Neural crest cell (in vitro differentiated cells): Measurements from ENCODE around the gene SEC63. TPM values are rescaled to one million over a fixed set of nuclear protein-coding genes. Genes with fewer than 3 reads are reported as not detected.

Experiments used
- DNase-seq: peaks from one replicate; pipeline ENCODE4 v3.0.0; 2021; ENCODE audit warnings: low read depth, mixed read lengths, low spot score
- H3K27ac Mint-ChIP-seq: one replicate; pipeline ENCODE4 v1.8.0; 2021; ENCODE audit warnings: mild to moderate bottlenecking, mixed read lengths; ENCODE audit not compliant: unreplicated experiment
- H3K27me3 Mint-ChIP-seq: 2 replicates; pipeline ENCODE4 v1.8.0; 2021; ENCODE audit warnings: low read depth, mild to moderate bottlenecking, mixed read lengths
- H3K36me3 Mint-ChIP-seq: 2 replicates; pipeline ENCODE4 v1.8.0; 2021; ENCODE audit warnings: low read depth, mild to moderate bottlenecking, mixed read lengths
- H3K4me1 Mint-ChIP-seq: 2 replicates; pipeline ENCODE4 v1.8.0; 2021; ENCODE audit warnings: mixed read lengths
- H3K4me3 Mint-ChIP-seq: one replicate; pipeline ENCODE4 v1.8.0; 2021; ENCODE audit warnings: mild to moderate bottlenecking, mixed read lengths
- H3K9me3 Mint-ChIP-seq: 2 replicates; pipeline ENCODE4 v1.8.0; 2021; ENCODE audit warnings: mixed read lengths
- CTCF ChIP-seq: fragments of 200-600 bp; sonication (generic); conservative IDR thresholded peaks from 2 replicates; pipeline ENCODE4 v1.5.0; 2021; ENCODE audit warnings: antibody characterized with exemption, mild to moderate bottlenecking
- total RNA-seq: library from RNA; stranded (reverse); gene quantifications from 2 replicates; pipeline ENCODE4 v1.2.1, GENCODE V29; 2021

The SEC63 gene
- total RNA-seq, 1 donor from 2014 or later: 109 TPM

DNA sequence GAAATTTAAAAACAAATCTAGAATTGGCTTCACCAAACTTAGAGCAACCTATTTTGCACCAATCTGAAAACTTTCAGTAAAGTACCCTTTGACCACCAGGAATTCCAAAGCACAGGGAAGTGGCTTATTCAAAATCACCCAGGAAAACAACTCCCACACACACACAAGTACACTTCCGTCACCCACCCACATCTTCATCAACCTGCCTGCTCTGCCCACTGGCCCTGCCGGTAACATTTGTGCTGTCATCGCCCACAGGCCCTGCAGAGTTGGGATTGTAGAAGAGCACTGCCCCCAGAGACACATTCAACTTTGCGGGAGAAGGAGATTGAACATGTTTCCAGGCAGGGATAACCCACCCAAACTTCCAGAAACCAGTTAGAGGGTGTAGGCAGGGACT, 114.6 kb downstream of the SEC63 start:
- no peaks in the 10 kb centered on the region for H3K9me3 Mint-ChIP-seq
- H3K36me3 Mint-ChIP-seq: no peaks in the 10 kb centered on the region
- H3K4me1 Mint-ChIP-seq: peaks cover 6% of the 10 kb centered on the region
- H3K27me3 Mint-ChIP-seq: peaks cover 16% of the 10 kb centered on the region
- no peak overlapping the region for H3K27ac Mint-ChIP-seq
- TF ChIP-seq CTCF: no peak
- no peak for DNase-seq
- H3K4me3 Mint-ChIP-seq: no peak overlapping the region

- Mint-ChIP-seq H3K9me3 (no peaks in the 10 kb centered on the region), H3K4me1 (peaks cover 5% of the 10 kb centered on the region), H3K4me3 (no peak overlapping the region), H3K27ac (no peak overlapping the region), H3K27me3 (peaks cover 2% of the 10 kb centered on the region), H3K36me3 (no peaks in the 10 kb centered on the region)
- TF ChIP-seq CTCF: no peak
- no peak for DNase-seq
These were observed 116.7 kb downstream of the SEC63 start for GRCh38 chr6:107841275-107841670.

GRCh38 chr6:107840636-107841274, 117.3 kb downstream of the SEC63 start:
- Mint-ChIP-seq H3K4me3 (no peak overlapping the region), H3K36me3 (no peaks in the 10 kb centered on the region), H3K27me3 (no peaks in the 10 kb centered on the region), H3K4me1 (peaks cover 5% of the 10 kb centered on the region), H3K27ac (no peak overlapping the region), H3K9me3 (no peaks in the 10 kb centered on the region)
- TF ChIP-seq CTCF: no peak
- DNase-seq: no peak

- no peaks in the 10 kb centered on the region for H3K27me3 Mint-ChIP-seq
- H3K9me3 Mint-ChIP-seq: no peaks in the 10 kb centered on the region
- TF ChIP-seq CTCF: no peak
- no peaks in the 10 kb centered on the region for H3K36me3 Mint-ChIP-seq
- H3K27ac Mint-ChIP-seq: no peak overlapping the region
- H3K4me1 Mint-ChIP-seq: no peaks in the 10 kb centered on the region
- H3K4me3 Mint-ChIP-seq: no peak overlapping the region
- DNase-seq: no peak
These were observed 124.9 kb downstream of the SEC63 start for GRCh38 chr6:107833136-107833535.

GRCh38 chr6:107832151-107833056, 125.6 kb downstream of the SEC63 start:
- H3K27me3 Mint-ChIP-seq: no peaks in the 10 kb centered on the region
- no peak overlapping the region for H3K27ac Mint-ChIP-seq
- no peak for DNase-seq
- no peak for TF ChIP-seq CTCF
- H3K9me3 Mint-ChIP-seq: no peaks in the 10 kb centered on the region
- no peaks in the 10 kb centered on the region for H3K4me1 Mint-ChIP-seq
- no peak overlapping the region for H3K4me3 Mint-ChIP-seq
- no peaks in the 10 kb centered on the region for H3K36me3 Mint-ChIP-seq
